Measurements from ENCODE around the gene ADIPOQ.
"Not testable (repeated sequence)": the region's sequence is repeated elsewhere in the genome, so short reads cannot be mapped to it uniquely, and the experiment has no call there.

The ADIPOQ gene

DNA sequence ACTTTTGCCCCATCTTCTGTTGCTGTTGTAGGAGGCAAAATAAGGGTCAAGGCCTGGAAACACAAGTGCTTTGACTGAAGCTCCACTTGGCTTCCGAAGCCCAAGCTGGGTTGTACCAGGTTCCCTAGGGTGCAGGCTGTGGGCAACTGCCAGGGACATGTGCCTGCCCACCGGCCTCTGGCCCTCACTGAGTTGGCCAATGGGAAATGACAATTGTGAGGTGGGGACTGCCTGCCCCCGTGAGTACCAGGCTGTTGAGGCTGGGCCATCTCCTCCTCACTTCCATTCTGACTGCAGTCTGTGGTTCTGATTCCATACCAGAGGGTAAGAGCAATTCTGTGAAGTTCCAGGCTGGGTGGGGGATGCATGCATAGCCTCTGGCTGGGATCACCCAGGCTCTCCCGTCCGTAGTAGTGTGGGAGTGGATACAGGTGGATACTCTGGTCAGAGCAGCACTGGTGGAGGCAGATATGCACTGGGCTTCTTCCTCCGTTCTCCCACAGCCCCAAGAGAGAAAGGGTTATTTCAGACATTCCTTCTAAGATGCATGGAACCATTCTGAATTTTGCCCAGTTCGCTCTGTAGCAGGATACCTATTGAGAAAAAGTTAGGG, at the start of gene ADIPOQ:
Gene ADIPOQ, plus strand, starts transcription at position 285 of the 613 bp plus-strand sequence. CDS start 10,349 bp downstream, outside the sequence.
- DNase-seq = no peak

- peak; percentile 32 for DNase-seq
Measured at GRCh38 chr3:186798239-186798874, 44.2 kb upstream of the ADIPOQ start.

- no peak for DNase-seq
Measured at GRCh38 chr3:186800285-186800684, 42.2 kb upstream of the ADIPOQ start.

DNA sequence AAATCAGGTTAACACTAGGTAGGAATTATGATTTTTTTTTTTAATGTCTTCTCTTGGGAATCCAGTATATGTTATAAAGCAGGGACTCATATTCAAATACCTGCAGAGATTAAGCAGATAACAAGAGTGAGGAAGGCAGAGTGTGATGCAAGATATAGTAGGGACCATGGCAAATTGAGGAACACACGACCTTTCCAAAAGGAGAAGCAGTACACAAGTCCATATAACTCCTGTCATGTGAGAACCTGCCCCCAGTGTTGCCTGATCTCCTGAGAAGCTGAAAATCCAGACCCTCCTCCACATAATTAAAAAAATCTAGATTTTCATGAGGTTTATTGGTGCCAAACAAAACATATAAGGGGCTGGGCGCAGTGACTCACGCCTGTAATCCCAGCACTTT, 39.8 kb upstream of the ADIPOQ start:
- DNase-seq = no peak

- DNase-seq = not testable (repeated sequence)
Measured at GRCh38 chr3:186803447-186803846, 39.1 kb upstream of the ADIPOQ start.

DNA sequence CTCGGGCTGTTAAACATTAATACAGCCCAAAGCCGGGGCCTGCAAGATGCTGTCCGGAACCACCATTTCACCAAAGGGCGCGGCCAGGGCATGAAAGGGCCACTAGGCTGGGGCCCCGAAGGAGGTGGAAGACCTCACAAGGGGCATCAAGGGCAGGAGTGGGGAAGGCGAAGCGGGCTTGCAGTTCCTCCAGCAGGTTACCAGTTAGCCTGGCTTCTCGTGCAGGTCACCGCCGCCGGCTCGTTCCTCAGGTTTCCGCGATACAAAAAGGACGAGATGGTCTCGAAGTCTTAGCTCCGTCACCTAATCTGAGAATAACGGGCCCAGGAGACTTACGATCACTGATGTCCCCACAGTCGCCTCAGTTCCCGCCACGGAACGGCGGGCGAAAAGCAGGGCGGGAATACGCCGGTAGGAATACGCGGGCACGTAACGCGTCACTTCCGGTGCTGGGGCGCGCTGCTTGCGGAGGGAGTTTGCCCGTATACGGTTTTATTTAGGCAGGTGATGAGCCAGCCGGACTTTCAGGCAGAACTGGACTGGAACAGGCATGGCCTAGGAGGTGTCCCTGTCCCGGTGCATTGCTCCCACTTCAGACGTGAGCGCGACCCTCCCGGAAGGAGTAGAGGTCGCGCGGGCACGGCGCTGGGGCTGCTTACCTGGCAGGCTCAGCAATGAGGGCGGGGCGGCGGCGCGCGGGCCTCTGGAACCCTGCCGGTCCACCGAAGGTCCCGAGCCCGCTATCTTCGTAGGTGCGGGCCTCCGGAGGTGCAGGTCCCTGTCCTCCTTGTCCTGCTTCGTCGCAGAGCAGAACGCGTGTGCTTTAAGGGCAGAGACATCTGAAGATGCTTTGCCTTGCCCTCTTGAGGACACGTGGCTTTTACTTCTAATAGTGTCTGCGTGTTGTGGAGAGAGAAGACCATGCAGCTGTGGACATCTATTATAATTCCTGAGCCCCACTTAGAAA, 36.1 kb upstream of the ADIPOQ start, which contains the start of gene RFC4:
Gene RFC4, minus strand, starts transcription at position 394 of the 967 bp plus-strand sequence. CDS start 1,769 bp downstream, outside the sequence.
- peak; percentile 95 for DNase-seq

- DNase-seq = no peak
Measured at GRCh38 chr3:186807231-186807630, 35.3 kb upstream of the ADIPOQ start.

DNA sequence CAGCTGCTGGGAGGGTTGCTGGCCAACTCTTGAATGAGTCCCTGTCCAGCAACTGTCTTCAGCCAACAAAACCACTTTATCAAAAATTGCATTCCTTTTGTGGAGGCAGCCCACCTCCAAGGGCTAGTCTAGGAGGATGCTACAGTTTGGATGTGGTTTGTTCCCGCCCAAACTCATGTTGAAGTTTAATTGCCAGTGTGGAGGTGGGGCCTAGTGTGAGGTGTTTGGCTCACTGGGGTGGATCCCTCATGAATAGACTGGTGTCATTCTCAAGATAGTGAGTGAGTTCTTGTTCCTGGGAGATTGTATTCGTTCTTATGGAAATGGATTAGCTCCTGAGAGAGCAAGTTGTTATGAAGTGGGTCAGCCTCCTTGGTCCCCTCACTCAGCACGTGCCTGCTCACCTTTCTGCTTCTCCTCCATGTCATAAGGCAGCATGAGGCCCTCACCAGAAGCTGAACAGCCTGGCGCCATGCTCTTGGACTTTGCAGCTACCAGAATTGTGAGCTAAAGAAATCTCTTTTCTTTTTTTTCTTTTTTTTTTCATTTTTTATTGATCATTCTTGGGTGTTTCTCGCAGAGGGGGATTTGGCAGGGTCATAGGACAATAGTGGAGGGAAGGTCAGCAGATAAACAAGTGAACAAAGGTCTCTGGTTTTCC, 32.0 kb upstream of the ADIPOQ start:
- no peak for DNase-seq

DNA sequence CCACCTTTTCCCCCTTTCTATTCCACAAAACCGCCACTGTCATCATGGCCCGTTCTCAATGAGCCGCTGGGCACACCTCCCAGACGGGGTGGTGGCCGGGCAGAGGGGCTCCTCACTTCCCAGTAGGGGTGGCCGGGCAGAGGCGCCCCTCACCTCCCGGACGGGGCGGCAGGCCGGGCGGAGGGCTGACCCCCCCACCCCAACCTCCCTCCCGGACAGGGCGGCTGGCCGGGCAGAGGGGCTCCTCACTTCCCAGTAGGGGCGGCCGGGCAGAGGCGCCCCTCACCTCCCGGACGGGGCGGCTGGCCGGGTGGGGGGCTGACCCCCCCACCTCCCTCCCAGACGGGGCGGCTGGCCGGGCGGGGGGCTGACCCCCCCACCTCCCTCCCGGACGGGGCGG, 31.2 kb upstream of the ADIPOQ start:
- not testable (repeated sequence) for DNase-seq

DNA sequence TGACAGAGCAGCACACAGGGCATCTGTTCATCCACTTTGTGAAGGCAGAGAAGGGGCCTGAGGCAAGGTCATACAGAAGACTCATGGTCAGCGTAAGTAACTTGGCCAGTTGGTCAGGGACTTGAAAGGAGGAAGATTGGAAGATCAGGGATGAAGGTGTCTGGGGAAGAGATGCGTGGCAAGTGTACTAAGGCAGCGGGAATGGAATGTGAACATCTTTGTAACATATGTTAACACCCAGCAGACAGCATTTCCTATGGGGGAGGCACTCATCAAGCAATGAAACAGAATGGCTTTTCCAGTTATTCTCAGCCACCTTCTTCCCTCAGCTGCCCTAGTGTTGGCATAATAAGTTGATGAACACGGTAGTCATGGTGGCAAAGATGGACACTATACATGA, 28.4 kb upstream of the ADIPOQ start:
- no peak for DNase-seq

- no peak for DNase-seq
Measured at GRCh38 chr3:186815435-186815834, 27.1 kb upstream of the ADIPOQ start.

DNA sequence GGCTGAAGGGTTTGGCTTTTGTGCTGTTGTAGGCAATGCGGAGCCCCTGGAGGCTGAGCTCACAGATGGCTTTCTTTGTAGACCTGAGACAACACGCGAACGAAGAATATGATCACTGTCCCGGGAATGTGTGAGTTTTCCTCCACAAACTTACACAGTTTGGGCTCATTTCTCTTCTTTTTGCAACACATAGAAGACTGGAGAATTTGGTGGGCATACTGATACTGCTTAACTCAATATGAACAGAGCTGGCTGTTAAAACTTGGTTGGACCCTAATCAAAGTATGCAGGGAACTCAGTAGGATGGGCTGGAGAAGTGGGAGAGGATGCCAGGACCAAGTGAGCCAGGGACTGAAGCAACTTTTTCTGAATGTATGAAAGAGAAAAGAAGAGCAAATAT, 24.0 kb upstream of the ADIPOQ start:
- DNase-seq = no peak

DNA sequence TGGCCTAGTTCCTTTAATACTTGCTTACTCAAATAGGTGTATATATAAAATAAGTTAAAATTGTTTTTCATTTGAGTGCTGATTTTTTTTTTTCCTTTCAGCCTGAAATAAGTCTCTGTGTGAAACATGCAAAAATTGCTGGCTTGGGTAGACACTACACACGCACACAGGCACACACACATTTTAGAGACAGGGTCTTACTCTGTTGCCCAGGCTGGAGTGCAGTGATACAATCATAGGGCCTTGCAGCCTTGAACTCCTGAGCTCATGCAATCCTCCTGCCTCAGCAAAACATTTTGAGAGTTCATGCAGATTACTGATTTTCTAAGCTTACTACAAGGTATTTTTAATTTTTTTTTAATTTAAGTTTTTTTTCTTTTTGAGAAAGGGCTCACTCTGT, 23.6 kb upstream of the ADIPOQ start:
- no peak for DNase-seq

DNA sequence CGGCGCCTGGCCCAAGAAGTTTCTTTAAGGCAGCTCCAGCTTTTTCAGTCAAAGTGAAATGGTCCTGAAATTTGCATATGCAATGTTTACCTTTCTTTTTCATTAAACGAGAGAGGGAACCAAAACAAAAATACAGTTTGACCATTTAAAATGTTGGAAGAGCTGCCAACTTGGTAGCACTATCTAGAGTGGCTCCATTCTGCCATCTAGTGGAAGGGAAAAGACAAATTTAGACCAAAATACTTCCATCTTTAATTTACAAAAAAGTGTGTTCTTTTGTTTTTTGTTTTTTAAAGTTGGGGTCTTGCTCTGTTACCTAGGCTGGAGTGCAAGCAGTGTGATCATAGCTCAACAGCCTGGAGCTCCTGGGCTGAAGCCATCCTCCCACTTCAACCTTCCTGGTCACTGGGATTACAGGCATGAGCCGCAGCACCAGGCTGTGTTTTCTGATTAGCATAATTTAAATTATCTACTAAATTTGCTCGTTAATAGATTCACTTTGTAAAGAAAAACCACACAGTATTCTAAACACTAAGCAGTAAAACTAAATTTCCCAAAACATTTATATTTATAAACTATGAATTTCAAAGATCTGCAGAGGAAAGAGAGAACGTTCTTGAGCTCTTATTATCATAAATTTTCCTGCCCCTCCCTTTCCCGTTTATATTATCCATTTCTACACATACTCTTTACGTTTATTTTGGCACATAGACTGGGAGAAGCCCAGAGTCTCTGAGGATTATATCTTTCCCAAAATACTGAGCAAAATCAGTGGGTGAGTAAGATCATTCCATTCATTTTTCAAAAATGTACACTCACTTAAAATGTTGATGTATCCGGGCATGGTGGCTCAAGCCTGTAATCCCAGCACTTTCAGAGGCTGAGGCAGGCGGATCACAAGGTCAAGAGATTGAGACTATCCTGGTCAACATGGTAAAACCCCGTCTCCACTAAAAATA, 20.8 kb upstream of the ADIPOQ start:
- DNase-seq = peak; percentile 36

DNA sequence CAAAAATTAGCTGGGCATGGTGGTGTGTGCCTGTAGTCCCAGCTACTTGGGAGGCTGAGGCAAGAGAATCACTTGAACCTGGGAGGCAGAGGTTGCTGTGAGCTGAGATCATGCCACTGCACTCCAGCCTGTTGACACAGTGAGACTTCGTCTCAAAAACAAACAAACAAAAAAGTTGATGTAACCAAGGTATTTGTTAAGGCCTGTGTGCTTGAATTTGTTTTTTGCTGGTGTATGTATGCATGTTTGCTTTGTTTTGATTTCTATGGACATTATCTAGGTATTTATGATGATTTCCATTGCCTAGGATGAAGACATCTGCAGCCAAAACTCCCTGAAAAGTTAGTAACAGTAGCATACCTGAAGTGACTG, 20.1 kb upstream of the ADIPOQ start:
- DNase-seq = not testable (repeated sequence)

GRCh38 chr3:186823386-186823785, 19.1 kb upstream of the ADIPOQ start:
- DNase-seq = no peak

- peak; percentile 49 for DNase-seq
Measured at GRCh38 chr3:186824430-186825139, 17.9 kb upstream of the ADIPOQ start.

DNA sequence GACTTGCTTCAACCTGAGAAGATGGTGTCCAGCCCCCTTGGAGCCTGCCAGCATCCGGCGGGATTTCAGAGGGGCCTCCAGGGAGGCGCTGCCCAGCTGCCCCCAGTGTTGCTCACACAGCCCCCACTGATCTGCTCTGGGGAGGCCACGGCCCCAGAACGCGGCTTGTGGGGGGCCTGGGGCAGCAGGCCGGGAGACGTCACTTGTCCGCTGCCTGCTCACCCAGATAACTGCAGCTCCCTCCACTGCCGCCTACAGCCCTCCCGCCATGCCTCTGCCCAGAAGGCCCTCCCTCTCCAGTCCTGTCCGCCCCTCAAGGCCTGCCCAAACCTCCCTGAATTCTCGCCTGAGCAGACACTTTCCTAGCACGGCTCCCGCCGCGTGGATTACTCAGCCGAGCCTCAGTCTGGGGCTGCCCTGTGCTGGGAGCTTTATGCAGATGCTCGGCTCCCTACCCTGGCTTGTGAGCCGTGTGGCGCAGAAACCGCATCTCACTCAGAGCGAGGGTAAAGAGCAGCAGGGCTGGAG, 17.2 kb upstream of the ADIPOQ start:
- peak; percentile 84 for DNase-seq

DNA sequence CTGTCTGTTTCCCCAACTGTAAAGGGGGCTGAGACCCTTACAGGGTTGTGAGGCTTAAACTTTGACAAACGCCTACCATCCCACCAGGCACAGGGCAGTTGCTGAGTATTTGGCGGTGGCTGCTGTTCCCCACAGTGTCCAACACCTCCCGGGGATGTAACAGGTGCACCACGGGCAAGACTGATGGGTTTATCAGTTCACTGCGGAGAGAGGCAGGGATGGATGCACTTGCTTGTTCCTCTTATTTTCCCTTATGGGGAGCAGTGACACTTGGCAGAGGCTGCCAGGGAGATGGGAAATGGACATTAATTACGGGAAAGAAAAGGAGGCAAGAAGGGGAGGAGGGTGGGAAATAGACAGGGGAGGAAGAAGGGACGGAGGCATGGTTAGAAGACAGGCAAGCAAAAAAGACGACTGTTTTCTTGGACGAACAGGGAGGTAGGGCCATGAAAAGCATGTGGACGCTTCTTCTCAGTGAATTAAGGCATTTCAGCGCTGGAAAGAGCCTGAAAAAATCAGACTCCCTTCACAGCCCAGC, 16.6 kb upstream of the ADIPOQ start:
- DNase-seq = no peak

GRCh38 chr3:186826410-186826975, 16.0 kb upstream of the ADIPOQ start:
- peak; percentile 48 for DNase-seq

Measured in retina (tissue), 1 donor.